T-cell (primary cell): Measurements from ENCODE around the gene CCDC69. TPM values are rescaled to one million over a fixed set of nuclear protein-coding genes. Genes with fewer than 3 reads are reported as not detected.

Experiments
- ATAC-seq, 4 experiments: fragments of 200-7000 bp in 3 of 4; fragments of 150-1000 bp in 1 of 4; cut with Tn5 transposase; replicated peaks in 1 of 4; 1 replicate in 3 of 4; 2 replicates in 1 of 4; pipeline ENCODE4 v1.10.0; 2021; ENCODE audit warnings: moderate library complexity in 3 of 4, mild to moderate bottlenecking in 2 of 4, moderate number of reproducible peaks in 1 of 4
- CTCF ChIA-PET, 2 donors: fragments of 300-600 bp; sonication (Branson Sonifier 250); formaldehyde crosslinking; loops; one replicate each; lab custom pipeline; 2022; ENCODE audit warnings: antibody characterized with exemption in 2 of 2; lab: Charles Lee
- POLR2A ChIA-PET, 2 donors: fragments of 300-600 bp; sonication (Branson Sonifier 250); formaldehyde crosslinking; loops; one replicate each; lab custom pipeline; 2022; ENCODE audit warnings: antibody characterized with exemption in 2 of 2; lab: Charles Lee
- DNase-seq, 35 experiments: peaks; one replicate each; pipeline versions ENCODE4 v3.0.0 to v3.0.0-alpha.2; 2013 to 2023
- H3K27ac ChIP-seq: one replicate; pipeline ENCODE4 v1.5.1; 2013; ENCODE audit warnings: low read length
- H3K27me3 ChIP-seq, 2 experiments: replicated peaks in 1 of 2; 1 replicate in 1 of 2; 2 replicates in 1 of 2; pipeline versions ENCODE4 v1.6.1 to v1.7.0; 2013; ENCODE audit warnings: low read length in 1 of 2, mixed read lengths in 1 of 2; ENCODE audit not compliant: control insufficient read depth in 2 of 2, insufficient read depth in 2 of 2; ENCODE audit errors: extremely low read depth in 1 of 2
- H3K36me3 ChIP-seq, 2 donors: 1 replicate in 1 of 2; 2 replicates in 1 of 2; pipeline versions ENCODE4 v1.6.1 to v1.7.0; 2013; ENCODE audit warnings: low read length in 1 of 2; ENCODE audit not compliant: control insufficient read depth in 2 of 2, insufficient read depth in 1 of 2; ENCODE audit errors: extremely low read depth in 1 of 2
- H3K4me1 ChIP-seq, 2 experiments: 1 replicate in 1 of 2; 2 replicates in 1 of 2; pipeline versions ENCODE4 v1.6.1 to v1.7.0; 2013; ENCODE audit warnings: low read length in 2 of 2, mixed read lengths in 1 of 2; ENCODE audit not compliant: insufficient read depth in 2 of 2, control insufficient read depth in 1 of 2; ENCODE audit errors: extremely low read depth in 1 of 2
- H3K4me3 ChIP-seq, 2 donors: 1 replicate in 1 of 2; 2 replicates in 1 of 2; pipeline versions ENCODE4 v1.5.1 to v1.7.0; 2013; ENCODE audit warnings: mild to moderate bottlenecking in 2 of 2, low read length in 1 of 2, moderate library complexity in 1 of 2; ENCODE audit not compliant: control insufficient read depth in 1 of 2; ENCODE audit errors: extremely low read depth in 1 of 2
- H3K9me3 ChIP-seq: 2 replicates; pipeline ENCODE4 v1.7.0; 2013
- H3K27ac Mint-ChIP-seq, 2 donors: one replicate each; pipeline ENCODE4 v1.8.0; 2020 to 2021; ENCODE audit warnings: mild to moderate bottlenecking in 2 of 2, mixed read lengths in 2 of 2
- H3K27me3 Mint-ChIP-seq, 2 donors: one replicate each; pipeline ENCODE4 v1.8.0; 2021 to 2022; ENCODE audit warnings: mixed read lengths in 2 of 2
- H3K36me3 Mint-ChIP-seq: one replicate; pipeline ENCODE4 v1.8.0; 2021; ENCODE audit warnings: mixed read lengths
- H3K4me1 Mint-ChIP-seq, 3 donors: one replicate each; pipeline ENCODE4 v1.8.0; 2020 to 2022; ENCODE audit warnings: mixed read lengths in 3 of 3, mild to moderate bottlenecking in 1 of 3
- H3K4me3 Mint-ChIP-seq, 3 donors: one replicate each; pipeline ENCODE4 v1.8.0; 2020 to 2022; ENCODE audit warnings: mild to moderate bottlenecking in 3 of 3, mixed read lengths in 3 of 3, moderate library complexity in 3 of 3
- H3K9me3 Mint-ChIP-seq, 3 donors: one replicate each; pipeline ENCODE4 v1.8.0; 2020 to 2022; ENCODE audit warnings: mixed read lengths in 3 of 3
- WGBS: methylation state at CpG from one replicate; pipeline ENCODE4 v1.1.5; 2013; ENCODE audit warnings: missing lambda C conversion rate; ENCODE audit not compliant: insufficient coverage; 5-methylcytosine and 5-hydroxymethylcytosine counted together
- total RNA-seq, 35 experiments: library from RNA in 6 of 35; stranded (reverse) in 6 of 35; fragments of 120-200 nt in 1 of 35; gene quantifications; one replicate each; pipeline versions ENCODE4 v1.2.1 to v1.2.4 and lab custom pipeline; 2013 to 2026

CCDC69 gene
- total RNA-seq, 5 donors from 2014 or later (not counting 1 experiment from before 2014, with no cell fraction given) = 86.3 to 112 (median 93.5) TPM

GRCh38 chr5:151195622-151196021, 28.3 kb downstream of the CCDC69 start:
- H3K4me3 Mint-ChIP-seq = peak overlapping the region in 1 of 3 donors; percentile 29
- H3K4me1 Mint-ChIP-seq = peaks cover 52 to 64% (median 55%) of the 10 kb centered on the region in 3 donors
- H3K27ac Mint-ChIP-seq = peak overlapping the region; percentile 73 to 85
- POLR2A ChIA-PET = interaction anchor here in 1 of 2 donors (0.6 kb wide), 1 partner anchor 47 kb away, joined by 3 read pairs; no protein-coding TSS in a partner anchor
- Histone ChIP-seq H3K4me3 (no peak overlapping the region), H3K36me3 (peaks cover 3 to 65% of the 10 kb centered on the region in 2 donors), H3K9me3 (peaks cover 4% of the 10 kb centered on the region), H3K27ac (no peak overlapping the region), H3K4me1 (peaks cover 3 to 19% of the 10 kb centered on the region in 2 experiments), H3K27me3 (no peaks in the 10 kb centered on the region)
- H3K9me3 Mint-ChIP-seq = peaks cover 4 to 11% (median 6%) of the 10 kb centered on the region in 3 donors
- CTCF ChIA-PET = no interaction called here
- WGBS = no CpG with 5 or more reads among the region's 5 CpGs
- DNase-seq = no peak
- peak in 1 of 4 experiments; percentile 35 for ATAC-seq
- H3K36me3 Mint-ChIP-seq = peaks cover 74% of the 10 kb centered on the region
- H3K27me3 Mint-ChIP-seq = no peaks in the 10 kb centered on the region

- Mint-ChIP-seq H3K27me3 (no peaks in the 10 kb centered on the region), H3K36me3 (peaks cover 79% of the 10 kb centered on the region), H3K4me1 (peaks cover 62 to 77% (median 71%) of the 10 kb centered on the region in 3 donors), H3K9me3 (peaks cover 4 to 28% (median 15%) of the 10 kb centered on the region in 3 donors), H3K27ac (peak overlapping the region in 1 of 2 donors; percentile 74), H3K4me3 (no peak overlapping the region)
- no peak for ATAC-seq
- Histone ChIP-seq H3K4me1 (peaks cover 3 to 23% of the 10 kb centered on the region in 2 experiments), H3K36me3 (peaks cover 0 to 58% of the 10 kb centered on the region in 2 donors), H3K4me3 (no peak overlapping the region), H3K27ac (no peak overlapping the region), H3K27me3 (no peaks in the 10 kb centered on the region), H3K9me3 (peaks cover 6% of the 10 kb centered on the region)
- ChIA-PET CTCF (interaction anchor here (0.6 to 1.2 kb wide), 5 partner anchors 46 to 1055 kb away, joined by 3 to 5 read pairs (median 3); no protein-coding TSS in a partner anchor), POLR2A (interaction anchor here (0.6 to 0.9 kb wide), 6 partner anchors 12 to 232 kb away, joined by 3 to 12 read pairs (median 4); no protein-coding TSS in a partner anchor)
- DNase-seq = no peak
These were observed 31.3 kb downstream of the CCDC69 start for GRCh38 chr5:151192626-151193025.

GRCh38 chr5:151191661-151192060, 32.2 kb downstream of the CCDC69 start:
- H3K9me3 ChIP-seq = peaks cover 6% of the 10 kb centered on the region
- ChIA-PET POLR2A (interaction anchor here (0.6 to 0.9 kb wide), 6 partner anchors 11 to 231 kb away, joined by 3 to 13 read pairs (median 4); no protein-coding TSS in a partner anchor), CTCF (interaction anchor here (0.6 to 1.2 kb wide), 7 partner anchors 31 to 1054 kb away, joined by 3 to 5 read pairs (median 3); partner anchors contain the start of gene GM2A (in 1 of the 2))
- peak overlapping the region; percentile 12 to 70 for H3K27ac Mint-ChIP-seq
- peaks cover 3 to 60% of the 10 kb centered on the region in 2 donors for H3K36me3 ChIP-seq
- peak overlapping the region in 1 of 3 donors; percentile 52 for H3K4me3 Mint-ChIP-seq
- ATAC-seq (no peak), DNase-seq (no peak)
- no peak overlapping the region for H3K4me3 ChIP-seq
- no peak overlapping the region for H3K27ac ChIP-seq
- H3K27me3 ChIP-seq = no peaks in the 10 kb centered on the region
- peaks cover 80% of the 10 kb centered on the region for H3K36me3 Mint-ChIP-seq
- H3K4me1 ChIP-seq = peaks cover 3 to 16% of the 10 kb centered on the region in 2 experiments
- 83% methylated on average over 1 of the region's 1 CpG for WGBS
- H3K4me1 Mint-ChIP-seq = peaks cover 56 to 74% (median 66%) of the 10 kb centered on the region in 3 donors
- no peaks in the 10 kb centered on the region for H3K27me3 Mint-ChIP-seq
- H3K9me3 Mint-ChIP-seq = peaks cover 4 to 28% (median 15%) of the 10 kb centered on the region in 3 donors

GRCh38 chr5:151189151-151189550, 34.7 kb downstream of the CCDC69 start:
- no peak for ATAC-seq
- ChIA-PET CTCF (no interaction called here), POLR2A (no interaction called here)
- Histone ChIP-seq H3K27ac (no peak overlapping the region), H3K9me3 (peaks cover 6% of the 10 kb centered on the region), H3K36me3 (peaks cover 7 to 74% of the 10 kb centered on the region in 2 donors), H3K27me3 (no peaks in the 10 kb centered on the region), H3K4me3 (no peak overlapping the region), H3K4me1 (peaks cover 0 to 6% of the 10 kb centered on the region in 2 experiments)
- peaks cover 80% of the 10 kb centered on the region for H3K36me3 Mint-ChIP-seq
- no peaks in the 10 kb centered on the region for H3K27me3 Mint-ChIP-seq
- H3K27ac Mint-ChIP-seq = peak overlapping the region; percentile 52 to 55
- H3K4me1 Mint-ChIP-seq = peaks cover 38 to 64% (median 44%) of the 10 kb centered on the region in 3 donors
- H3K4me3 Mint-ChIP-seq = no peak overlapping the region
- no peak for DNase-seq
- WGBS = no CpG with 5 or more reads among the region's 2 CpGs
- peaks cover 4 to 28% (median 15%) of the 10 kb centered on the region in 3 donors for H3K9me3 Mint-ChIP-seq

GRCh38 chr5:151186538-151186937, 37.4 kb downstream of the CCDC69 start:
- H3K27ac ChIP-seq = no peak overlapping the region
- no peaks in the 10 kb centered on the region for H3K27me3 ChIP-seq
- Mint-ChIP-seq H3K36me3 (peaks cover 74% of the 10 kb centered on the region), H3K27me3 (no peaks in the 10 kb centered on the region), H3K27ac (peak overlapping the region; percentile 53 to 68), H3K4me1 (peaks cover 24 to 42% (median 28%) of the 10 kb centered on the region in 3 donors), H3K9me3 (peaks cover 4 to 20% (median 12%) of the 10 kb centered on the region in 3 donors), H3K4me3 (no peak overlapping the region)
- peaks cover 2% of the 10 kb centered on the region for H3K9me3 ChIP-seq
- POLR2A ChIA-PET = no interaction called here
- 100% methylated on average over 4 of the region's 4 CpGs for whole genome bisulfite sequencing
- H3K36me3 ChIP-seq = peaks cover 22 to 85% of the 10 kb centered on the region in 2 donors
- H3K4me3 ChIP-seq = no peak overlapping the region
- CTCF ChIA-PET = no interaction called here
- DNase-seq (no peak), ATAC-seq (no peak)
- H3K4me1 ChIP-seq = peaks cover 0 to 3% of the 10 kb centered on the region in 2 experiments

GRCh38 chr5:151186052-151186451, 37.8 kb downstream of the CCDC69 start:
- ChIA-PET CTCF (no interaction called here), POLR2A (no interaction called here)
- no CpG with 5 or more reads among the region's 5 CpGs for WGBS
- H3K4me1 Mint-ChIP-seq = peaks cover 20 to 38% (median 23%) of the 10 kb centered on the region in 3 donors
- Histone ChIP-seq H3K27ac (no peak overlapping the region), H3K27me3 (no peaks in the 10 kb centered on the region), H3K4me1 (peaks cover 0 to 3% of the 10 kb centered on the region in 2 experiments), H3K9me3 (peaks cover 2% of the 10 kb centered on the region), H3K36me3 (peaks cover 22 to 83% of the 10 kb centered on the region in 2 donors), H3K4me3 (no peak overlapping the region)
- no peaks in the 10 kb centered on the region for H3K27me3 Mint-ChIP-seq
- peak overlapping the region; percentile 5 for H3K27ac Mint-ChIP-seq
- peaks cover 0 to 17% (median 9%) of the 10 kb centered on the region in 3 donors for H3K9me3 Mint-ChIP-seq
- DNase-seq (no peak), ATAC-seq (no peak)
- peaks cover 71% of the 10 kb centered on the region for H3K36me3 Mint-ChIP-seq
- H3K4me3 Mint-ChIP-seq = no peak overlapping the region
